ENCODE results near the gene SLC47A2. TPM values are rescaled to one million over a fixed set of nuclear protein-coding genes. Genes with fewer than 3 reads are reported as not detected.

The SLC47A2 gene
- total RNA-seq, 4 donors from 2014 or later = 0.27 to 1.1 (median 0.32) TPM; not detected in 1

DNA sequence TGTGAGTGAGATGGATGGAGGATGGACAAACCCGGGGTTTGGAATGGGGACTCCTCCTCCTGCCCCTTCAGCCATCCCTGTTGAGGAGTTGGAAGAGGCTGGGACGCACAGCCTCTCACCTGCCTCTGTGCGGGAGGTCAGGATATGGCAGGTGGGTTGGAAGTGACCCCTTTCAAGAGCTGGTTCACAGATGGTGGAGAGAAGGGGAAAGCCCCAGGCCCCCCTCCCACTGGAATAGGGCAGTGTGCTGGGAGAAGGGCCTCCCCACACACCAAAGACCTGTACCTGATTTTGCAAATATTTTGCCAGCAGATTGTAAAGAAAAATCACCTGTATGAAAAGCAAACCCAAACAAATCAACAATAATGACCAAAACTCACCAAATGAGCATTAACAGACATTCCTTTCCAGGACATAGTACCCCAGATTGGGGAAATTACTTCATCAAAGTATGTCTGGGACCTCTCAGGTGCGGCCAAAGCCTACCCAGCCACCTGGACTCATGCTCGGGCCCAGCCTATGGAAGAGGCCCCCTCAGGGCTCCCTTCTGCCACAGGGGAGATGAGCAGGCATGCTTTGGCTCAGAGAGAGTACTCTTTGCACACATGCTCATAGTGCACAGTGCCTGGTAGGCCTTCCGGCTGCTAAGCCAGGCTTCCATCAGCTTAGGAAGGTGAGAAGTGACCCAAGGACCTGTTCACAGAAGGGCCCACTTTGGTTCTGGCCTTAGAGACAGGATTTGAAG, 7.8 kb downstream of the SLC47A2 start:
- in situ Hi-C loops (cut with MboI; ENCODE audit: low pct_ligation_motif_present in 1 of 4, low pct_unique_long_range_greater_than_20kb in 1 of 4, low sequenced_read_pairs in 3 of 4) = no loop called here

DNA sequence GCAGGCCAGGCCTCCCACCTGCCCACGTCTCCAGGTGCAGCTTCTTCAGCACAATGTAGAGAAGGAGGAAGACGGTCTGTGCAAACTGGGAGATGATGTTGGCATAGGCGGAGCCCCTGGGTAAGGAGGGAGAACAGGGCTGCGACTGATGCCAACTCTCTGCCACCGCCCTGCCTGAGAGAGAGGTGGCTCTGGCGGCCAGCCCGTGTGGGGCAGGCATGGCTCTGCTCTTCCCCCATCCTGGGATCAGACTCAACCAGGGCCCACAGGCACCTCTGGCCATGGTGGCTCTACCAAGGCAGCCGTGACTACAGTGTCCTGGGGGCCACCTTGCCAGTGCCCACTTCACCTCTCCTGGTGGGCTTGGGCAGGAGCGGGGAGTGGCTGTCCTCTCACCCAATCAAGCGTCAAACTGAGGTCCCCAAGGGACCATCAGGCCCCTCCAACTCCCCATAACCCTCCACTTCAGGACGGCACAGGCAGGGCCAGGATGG, 8.6 kb downstream of the SLC47A2 start:
- in situ Hi-C loops (cut with MboI; ENCODE audit: low pct_ligation_motif_present in 1 of 4, low pct_unique_long_range_greater_than_20kb in 1 of 4, low sequenced_read_pairs in 3 of 4) (no loop called here), intact Hi-C loops (cut with DNase I; ENCODE audit: low total_unique reads) (no loop called here)
- Histone ChIP-seq H3K27me3 (no peaks in the 10 kb centered on the region), H3K4me3 (no peak overlapping the region), H3K4me1 (no peaks in the 10 kb centered on the region), H3K36me3 (no peaks in the 10 kb centered on the region), H3K27ac (no peak overlapping the region), H3K9me3 (no peaks in the 10 kb centered on the region)
- TF ChIP-seq EP300 (IDR thresholded peaks at IDR 0.05; ENCODE audit: low read depth) (no peak), POLR2AphosphoS5 (IDR thresholded peaks at IDR 0.05) (no peak), POLR2A (IDR thresholded peaks at IDR 0.05) (no peak)
- TF ChIP-seq, protein P1, sequence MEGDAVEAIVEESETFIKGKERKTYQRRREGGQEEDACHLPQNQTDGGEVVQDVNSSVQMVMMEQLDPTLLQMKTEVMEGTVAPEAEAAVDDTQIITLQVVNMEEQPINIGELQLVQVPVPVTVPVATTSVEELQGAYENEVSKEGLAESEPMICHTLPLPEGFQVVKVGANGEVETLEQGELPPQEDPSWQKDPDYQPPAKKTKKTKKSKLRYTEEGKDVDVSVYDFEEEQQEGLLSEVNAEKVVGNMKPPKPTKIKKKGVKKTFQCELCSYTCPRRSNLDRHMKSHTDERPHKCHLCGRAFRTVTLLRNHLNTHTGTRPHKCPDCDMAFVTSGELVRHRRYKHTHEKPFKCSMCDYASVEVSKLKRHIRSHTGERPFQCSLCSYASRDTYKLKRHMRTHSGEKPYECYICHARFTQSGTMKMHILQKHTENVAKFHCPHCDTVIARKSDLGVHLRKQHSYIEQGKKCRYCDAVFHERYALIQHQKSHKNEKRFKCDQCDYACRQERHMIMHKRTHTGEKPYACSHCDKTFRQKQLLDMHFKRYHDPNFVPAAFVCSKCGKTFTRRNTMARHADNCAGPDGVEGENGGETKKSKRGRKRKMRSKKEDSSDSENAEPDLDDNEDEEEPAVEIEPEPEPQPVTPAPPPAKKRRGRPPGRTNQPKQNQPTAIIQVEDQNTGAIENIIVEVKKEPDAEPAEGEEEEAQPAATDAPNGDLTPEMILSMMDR (IDR thresholded peaks at IDR 0.05) = no peak
- WGBS, 2 donors (ENCODE audit: low coverage in 1 of 2) = 83% methylated on average over 11 of the region's 11 CpGs; no CpG with 5 or more reads in 1 of the 2 donors
- no peak for DNase-seq

More for the DNA sequence above, 7.8 kb downstream of the SLC47A2 start:
- H3K27ac ChIP-seq = no peak overlapping the region
- no peaks in the 10 kb centered on the region for H3K27me3 ChIP-seq
- no peaks in the 10 kb centered on the region for H3K36me3 ChIP-seq
- no peak overlapping the region for H3K4me3 ChIP-seq
- H3K4me1 ChIP-seq = no peaks in the 10 kb centered on the region
- intact Hi-C loops (cut with DNase I; ENCODE audit: low total_unique reads) = no loop called here
- DNase-seq = no peak
- WGBS, 2 donors (ENCODE audit: low coverage in 1 of 2) = 86% methylated on average over 6 of the region's 6 CpGs; no CpG with 5 or more reads in 1 of the 2 donors
- no peaks in the 10 kb centered on the region for H3K9me3 ChIP-seq
- TF ChIP-seq POLR2AphosphoS5 (IDR thresholded peaks at IDR 0.05) = no peak
- TF ChIP-seq, protein P1 (IDR thresholded peaks at IDR 0.05) = no peak
- TF ChIP-seq POLR2A (IDR thresholded peaks at IDR 0.05) = no peak
- TF ChIP-seq EP300 (IDR thresholded peaks at IDR 0.05; ENCODE audit: low read depth) = no peak

DNA sequence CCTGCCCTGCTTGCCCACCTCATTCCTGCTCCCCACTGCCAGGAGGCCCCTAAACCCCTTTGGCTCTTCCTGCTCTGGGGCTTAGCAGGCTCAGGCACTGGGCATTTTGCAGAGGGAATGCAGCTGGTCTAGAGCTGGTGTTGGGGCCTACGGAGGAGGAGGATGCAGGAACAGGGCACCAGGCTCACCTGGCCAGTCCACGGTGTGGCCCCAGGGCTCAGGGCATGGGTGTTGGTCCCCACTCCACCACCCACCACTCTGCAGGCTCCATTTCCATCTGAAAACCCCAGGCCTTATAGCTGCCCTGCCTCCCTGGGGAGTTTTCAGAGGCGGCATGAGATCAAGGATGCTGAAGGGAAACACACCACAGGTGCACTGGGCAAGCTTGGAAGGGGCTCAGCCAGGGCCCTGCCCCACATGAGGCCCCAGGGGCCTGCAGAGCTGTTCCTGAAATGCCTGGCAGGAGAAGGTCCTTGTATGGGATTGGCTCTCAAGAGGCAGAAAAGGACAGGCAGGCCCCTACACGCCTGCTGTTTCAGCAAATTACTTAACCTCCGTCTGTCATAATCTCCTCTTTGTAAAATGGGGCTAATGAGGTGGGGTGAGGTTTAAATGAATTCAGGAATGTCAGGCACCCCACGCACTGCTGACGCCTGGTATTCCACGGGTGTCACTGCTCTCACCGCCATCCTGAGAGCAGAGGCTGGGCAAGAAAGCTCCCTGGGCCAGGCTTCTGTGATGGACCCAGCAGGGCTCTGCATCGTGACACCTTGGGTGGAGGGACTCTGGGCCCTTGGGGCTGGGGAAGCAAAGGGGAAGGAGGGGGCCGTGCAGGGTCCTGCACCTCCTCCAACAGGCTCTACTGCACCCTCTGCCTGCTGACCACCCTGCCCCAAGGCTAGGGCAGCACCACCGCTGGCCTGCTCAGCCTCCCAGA, 9.3 kb downstream of the SLC47A2 start:
- no peaks in the 10 kb centered on the region for H3K36me3 ChIP-seq
- no peaks in the 10 kb centered on the region for H3K4me1 ChIP-seq
- no peak overlapping the region for H3K4me3 ChIP-seq
- H3K9me3 ChIP-seq = no peaks in the 10 kb centered on the region
- no peak for DNase-seq
- H3K27ac ChIP-seq = no peak overlapping the region
- WGBS, 2 donors (ENCODE audit: low coverage in 1 of 2) = 82 to 100% methylated on average over 1 to 12 of the region's 12 CpGs
- intact Hi-C loops (cut with DNase I; ENCODE audit: low total_unique reads) = no loop called here
- H3K27me3 ChIP-seq = no peaks in the 10 kb centered on the region
- in situ Hi-C loops (cut with MboI; ENCODE audit: low pct_ligation_motif_present in 1 of 4, low pct_unique_long_range_greater_than_20kb in 1 of 4, low sequenced_read_pairs in 3 of 4) = no loop called here
- TF ChIP-seq POLR2AphosphoS5 (IDR thresholded peaks at IDR 0.05) (no peak), POLR2A (IDR thresholded peaks at IDR 0.05) (no peak)

DNA sequence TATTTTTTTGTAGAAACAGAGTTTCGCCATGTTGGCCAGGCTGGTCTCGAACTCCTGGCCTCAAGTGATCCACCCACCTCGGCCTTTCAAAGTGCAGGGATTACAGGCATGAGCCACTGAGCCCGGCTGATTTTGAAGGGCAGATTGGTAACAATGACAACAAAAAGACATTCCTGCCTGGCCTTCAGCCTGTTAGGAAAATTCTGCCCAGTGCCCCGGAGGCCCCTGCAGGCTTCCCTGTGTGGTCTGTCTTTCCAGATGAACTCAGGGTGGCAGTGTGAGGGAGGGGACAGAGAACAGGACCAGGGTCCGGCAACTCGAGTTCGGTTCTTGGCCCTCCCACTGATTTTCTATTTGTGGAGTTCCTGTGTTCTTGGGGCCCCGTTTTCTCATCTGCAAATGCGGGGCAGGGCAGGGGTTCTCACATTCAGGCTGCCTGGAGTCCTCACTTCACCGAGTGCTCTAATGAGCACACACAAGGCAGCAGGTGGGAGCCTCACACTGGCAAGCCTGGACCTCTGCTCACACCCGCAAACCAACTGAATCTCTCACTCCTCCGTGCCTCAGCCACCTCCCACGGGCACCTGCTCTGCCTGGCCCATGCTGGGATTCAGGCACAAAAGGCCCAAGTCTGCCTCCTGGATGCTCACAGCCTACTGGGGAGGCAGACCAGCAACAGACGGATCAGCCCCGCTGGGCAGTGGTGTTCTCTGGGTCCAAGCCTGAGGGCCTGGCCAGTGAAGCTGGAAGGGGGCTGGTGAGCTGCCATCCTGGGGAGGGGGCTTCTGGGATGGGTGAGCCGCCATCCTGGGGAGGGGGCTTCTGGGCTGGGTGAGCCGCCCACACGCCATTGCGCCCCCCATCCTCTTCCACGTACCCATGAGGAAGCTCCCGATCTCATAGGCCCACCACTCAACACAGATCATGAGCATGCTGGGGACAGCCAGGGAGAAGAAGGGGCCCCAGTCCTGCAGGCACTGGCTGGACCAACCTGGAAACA, 10.3 kb downstream of the SLC47A2 start:
- in situ Hi-C loops (cut with MboI; ENCODE audit: low pct_ligation_motif_present in 1 of 4, low pct_unique_long_range_greater_than_20kb in 1 of 4, low sequenced_read_pairs in 3 of 4) (no loop called here), intact Hi-C loops (cut with DNase I; ENCODE audit: low total_unique reads) (no loop called here)
- Histone ChIP-seq H3K4me3 (no peak overlapping the region), H3K4me1 (no peaks in the 10 kb centered on the region), H3K27me3 (no peaks in the 10 kb centered on the region), H3K9me3 (no peaks in the 10 kb centered on the region), H3K27ac (no peak overlapping the region), H3K36me3 (no peaks in the 10 kb centered on the region)
- 90% methylated on average over 19 of the region's 22 CpGs; no CpG with 5 or more reads in 1 of the 2 donors for WGBS, 2 donors (ENCODE audit: low coverage in 1 of 2)
- DNase-seq = no peak
- TF ChIP-seq, protein P1 (IDR thresholded peaks at IDR 0.05) = no peak
- TF ChIP-seq EP300 (IDR thresholded peaks at IDR 0.05; ENCODE audit: low read depth) = no peak

All from transverse colon (tissue), 4 donors.